NCI-H2081 treated with DMSO at 0.1 percent for 48 hours (cell line): ENCODE measurements around the gene FAM53B.

Experiments used
- DNase-seq: peaks from one replicate; lab custom pipeline; 2025; lab: John Stamatoyannopoulos, UW

Gene FAM53B

DNA sequence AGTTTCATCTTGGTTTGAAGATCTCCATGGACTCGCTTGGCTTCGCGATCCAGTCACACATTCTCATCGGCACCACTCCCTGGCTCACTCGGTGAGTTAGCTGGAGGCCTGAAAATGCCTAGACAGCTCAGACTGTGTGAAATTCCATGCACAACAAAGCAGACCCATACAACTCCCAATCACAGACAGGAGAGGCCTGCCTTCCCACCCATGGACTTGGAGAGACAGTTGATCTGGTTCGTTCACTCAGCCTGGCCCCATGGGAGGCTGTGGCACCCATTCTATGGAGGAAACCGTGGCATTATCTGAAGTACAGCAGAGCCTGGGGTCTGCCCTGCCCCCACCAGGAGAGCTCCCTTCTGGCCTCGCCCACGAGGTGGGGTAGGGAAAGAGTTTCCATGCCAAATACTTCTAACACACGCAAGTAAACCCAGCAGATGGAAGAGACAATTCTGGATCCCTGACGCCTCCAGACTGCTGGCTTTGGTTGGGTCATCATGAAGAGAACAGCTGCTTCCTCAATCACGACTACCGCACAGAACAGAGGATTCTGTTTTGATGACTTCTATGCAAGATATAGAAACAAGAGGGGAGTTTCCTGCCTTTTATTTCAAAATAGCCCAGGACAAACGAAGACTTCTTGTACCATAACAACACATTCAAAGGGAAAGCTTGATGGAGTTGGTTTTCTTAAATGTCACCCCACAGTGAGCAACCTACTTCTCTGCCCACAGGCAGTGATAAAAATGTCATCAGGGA is 15.9 kb downstream of the FAM53B start:
- no peak for DNase-seq

DNA sequence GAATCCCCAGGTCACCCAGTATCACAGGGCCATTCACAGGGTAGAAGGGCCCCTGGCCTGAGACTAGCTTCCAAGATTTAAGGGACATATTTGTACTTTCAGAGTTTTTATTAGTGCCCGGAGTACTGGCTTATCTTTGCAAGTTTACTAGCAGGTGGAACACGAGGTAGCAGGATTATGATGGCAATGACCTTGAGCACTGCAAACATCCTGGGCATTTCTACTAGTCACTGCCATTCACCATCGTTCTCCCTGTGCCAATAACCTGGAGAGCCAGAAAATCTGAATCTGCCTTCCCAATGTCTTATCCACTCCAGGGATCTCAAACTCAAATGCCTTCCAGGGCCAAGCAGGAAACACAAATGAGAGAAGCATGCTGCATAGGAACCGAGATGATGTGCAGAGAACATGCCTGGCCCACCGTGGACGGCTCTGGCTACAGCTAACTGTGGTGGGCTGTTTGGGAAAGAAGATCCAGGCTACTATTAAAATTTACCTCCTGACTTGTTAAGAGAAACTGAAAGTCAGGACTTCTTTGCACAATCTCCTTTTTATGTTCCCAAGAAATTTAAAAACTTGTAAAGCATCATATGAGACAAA is 16.7 kb downstream of the FAM53B start:
- DNase-seq, result no peak

DNA sequence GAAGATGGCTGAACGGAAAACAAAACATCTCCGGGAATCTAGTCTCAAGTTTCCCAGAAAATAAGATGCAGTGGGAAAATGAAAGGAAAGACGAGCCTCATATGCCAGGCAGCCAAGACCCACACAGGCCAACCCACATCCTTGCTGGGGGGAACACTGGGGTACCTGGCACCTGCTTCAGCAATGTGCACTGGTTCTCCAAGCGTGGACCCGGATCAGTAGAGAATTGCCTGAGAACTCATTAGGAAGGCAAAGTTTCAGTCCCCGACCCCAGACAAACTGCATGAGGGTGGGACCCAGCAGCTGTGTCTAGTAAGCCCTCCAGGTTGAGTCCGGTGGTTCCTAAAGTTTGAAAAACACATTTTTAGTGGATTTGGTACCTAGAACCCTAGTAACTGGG is 18.4 kb downstream of the FAM53B start:
- no peak for DNase-seq

DNA sequence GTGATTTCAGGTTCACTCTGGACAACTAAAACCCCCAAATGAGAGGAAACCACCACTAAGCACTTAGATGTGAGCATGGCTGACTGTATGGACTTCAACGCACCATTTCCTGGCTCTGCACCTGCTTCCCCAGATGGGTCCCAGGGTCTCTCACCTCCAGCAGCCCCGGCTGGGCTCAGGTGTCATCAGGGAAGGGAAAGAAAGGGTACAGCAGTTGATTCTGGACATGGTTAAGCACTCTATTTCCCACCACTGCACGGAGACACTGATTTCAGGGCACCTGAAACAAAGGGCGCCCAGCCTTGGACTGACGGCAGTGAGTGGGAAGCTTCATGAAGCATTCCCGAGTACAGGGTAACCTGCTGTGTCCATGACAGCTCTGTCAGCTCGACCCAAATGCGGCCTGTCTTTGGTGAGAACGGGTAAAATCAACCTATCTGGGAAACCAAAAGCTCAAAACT is 19.0 kb downstream of the FAM53B start:
- DNase-seq, result no peak

DNA sequence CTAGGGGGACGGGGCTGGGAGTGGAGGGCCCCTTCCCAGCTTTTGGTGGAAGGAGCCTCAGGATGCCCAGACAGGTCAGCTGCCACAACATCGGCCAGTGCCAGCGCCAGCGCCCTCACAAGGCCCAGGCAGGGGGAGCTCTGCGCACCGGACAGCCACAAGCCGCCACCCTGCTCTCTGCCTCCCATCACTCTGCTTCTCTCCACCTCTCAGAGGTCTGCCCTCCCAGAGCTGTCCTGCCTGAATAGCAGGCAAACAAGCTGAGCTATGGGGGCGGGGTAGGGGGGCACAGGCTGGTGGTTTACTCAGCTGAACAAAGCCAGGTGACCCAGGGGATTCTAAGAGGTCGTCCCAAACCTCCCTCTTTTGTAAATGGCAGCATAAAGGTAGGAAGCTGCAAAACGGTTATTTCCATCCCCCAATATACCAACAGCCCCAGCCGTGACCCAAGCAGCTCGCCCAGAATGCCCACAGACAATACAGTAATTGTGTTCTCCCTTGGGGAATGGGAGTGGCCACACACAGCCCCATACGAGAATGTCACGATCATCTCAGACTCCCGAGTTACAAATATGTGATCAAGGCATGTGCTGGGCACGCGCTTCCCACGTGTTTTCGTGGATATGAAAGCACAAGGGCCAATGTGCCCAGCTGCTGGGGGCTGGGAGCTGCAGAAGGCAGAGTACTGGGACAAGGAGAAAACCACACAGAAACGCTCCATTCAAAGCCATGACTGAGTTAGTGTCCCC is 19.7 kb downstream of the FAM53B start:
- no peak for DNase-seq

DNA sequence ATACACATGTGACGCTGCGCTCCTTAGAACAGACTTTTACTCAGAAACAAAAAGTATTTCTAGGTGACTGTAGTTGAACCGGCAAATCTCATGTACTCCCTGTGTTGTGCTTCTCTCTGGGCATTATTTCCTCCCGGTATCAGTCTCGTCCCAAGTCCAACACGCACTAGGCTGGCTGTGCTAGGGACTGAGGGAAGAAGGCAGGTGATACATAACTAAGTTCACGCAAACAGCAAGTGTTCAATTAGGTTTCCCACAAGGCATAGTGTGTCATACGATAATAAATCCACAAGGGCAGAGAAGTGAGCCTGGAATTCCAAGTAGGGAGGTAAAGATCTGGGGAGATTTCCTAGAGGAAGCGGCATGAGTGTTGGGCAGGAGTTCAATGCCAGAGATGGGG is 20.4 kb downstream of the FAM53B start:
- DNase-seq, result no peak

DNA sequence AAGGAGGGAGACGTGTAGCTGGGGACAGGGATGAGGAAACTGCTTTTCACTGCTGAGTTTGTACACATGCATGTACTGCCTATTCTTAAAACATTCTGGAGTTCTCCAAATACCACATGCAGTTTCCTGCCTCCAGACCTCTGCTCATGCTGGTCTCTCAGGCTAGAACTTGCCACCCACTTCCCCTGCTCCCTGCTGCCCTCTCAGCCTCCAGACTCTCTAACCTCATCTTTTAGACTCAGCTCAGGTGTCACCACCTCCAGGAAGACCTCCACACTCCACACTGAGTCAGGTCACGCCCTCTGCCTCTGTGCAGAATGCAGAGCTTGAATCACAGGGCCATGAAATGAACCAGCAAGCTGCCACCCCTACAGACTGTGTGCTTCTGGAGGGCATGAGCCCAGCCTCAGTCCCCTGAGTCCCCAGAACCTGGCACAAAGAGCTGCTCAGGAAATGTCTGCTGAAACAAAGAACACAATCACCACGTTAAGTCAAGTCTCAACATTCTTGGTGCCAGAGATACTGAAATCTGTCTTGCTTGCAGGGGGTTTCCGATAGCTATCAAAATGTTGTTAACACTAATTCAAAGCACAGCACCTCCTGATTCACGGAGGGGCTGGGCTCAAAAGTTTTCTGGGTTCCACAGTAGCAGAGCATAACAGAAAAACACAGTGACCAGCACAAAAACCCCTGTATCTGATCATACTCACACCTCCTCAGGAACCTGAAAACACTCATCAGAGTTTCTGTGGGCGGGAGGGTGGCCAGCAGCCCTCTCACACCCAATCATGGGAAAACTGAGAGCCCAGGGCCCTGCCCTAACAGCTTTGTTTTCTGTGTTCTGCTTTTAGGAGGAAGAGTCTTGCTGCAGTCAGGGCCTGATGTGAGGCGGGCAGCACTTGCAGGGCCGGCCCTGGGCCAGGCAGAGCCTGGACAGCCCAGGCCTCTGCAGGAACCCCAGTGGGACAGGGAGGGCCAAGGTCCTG is 21.1 kb downstream of the FAM53B start:
- DNase-seq, result no peak

DNA sequence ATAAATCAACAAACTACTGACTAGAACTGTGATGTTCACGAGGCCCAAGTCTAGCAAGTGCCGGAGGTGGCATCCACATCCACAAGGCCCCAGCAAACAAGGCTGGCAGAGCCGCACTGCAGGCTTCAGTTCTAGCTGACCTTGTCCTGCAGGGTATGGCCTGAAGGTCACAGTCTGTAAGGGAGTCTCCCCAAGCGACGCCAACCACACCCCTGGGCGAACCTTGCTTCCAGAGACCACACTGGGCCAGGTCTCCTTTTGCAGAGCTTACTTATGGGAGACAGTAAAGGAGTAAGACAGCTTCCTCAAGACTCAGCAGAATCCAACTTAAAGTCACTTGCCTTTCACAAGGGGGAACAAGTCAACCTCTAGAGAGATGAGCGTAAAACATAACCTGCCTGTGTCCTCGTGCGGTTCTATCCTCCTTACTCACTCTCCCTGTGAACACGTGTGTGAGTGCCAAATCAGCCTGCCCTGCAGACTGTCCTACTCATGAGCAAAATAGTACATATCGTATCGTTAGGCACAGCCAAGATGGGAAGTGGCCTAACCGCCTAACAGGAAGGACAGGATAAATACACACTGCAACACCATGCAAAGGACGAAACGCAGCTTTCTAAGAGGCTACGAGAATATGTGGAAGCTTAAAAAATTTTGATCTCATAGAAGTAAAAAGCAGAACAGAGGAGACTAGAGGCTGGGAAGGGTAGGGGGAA is 22.7 kb downstream of the FAM53B start:
- no peak for DNase-seq

DNA sequence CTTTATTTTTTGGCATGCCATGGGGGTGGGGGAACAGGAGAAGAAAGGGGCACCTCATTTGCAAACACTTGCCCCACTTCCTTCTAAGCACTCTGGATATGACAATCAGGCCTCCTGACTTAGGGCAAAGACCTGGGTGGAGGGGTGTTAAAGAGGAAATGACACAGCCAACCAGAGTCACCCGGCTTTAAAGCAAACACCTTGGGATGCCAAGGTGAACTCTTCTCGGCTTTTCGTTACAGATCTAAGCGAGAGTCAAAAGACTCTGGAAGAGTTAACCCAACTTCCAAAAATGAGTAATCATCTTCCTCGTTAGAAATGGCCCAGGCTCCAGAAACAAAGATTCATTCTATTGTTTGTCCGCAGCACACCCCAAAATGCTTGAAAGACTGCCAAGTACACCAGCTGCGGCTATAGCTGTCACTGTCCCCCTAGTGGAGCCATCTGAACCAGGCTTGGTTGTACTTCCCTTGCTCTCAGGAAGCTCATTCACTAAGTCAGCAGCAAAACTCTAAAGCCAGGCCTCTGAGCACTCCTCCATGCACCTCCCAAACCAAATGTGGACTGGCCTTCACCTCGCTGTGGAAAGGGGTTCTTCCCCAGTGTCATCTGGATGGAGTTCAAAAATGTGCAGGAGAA is 24.8 kb downstream of the FAM53B start:
- DNase-seq, result no peak

DNA sequence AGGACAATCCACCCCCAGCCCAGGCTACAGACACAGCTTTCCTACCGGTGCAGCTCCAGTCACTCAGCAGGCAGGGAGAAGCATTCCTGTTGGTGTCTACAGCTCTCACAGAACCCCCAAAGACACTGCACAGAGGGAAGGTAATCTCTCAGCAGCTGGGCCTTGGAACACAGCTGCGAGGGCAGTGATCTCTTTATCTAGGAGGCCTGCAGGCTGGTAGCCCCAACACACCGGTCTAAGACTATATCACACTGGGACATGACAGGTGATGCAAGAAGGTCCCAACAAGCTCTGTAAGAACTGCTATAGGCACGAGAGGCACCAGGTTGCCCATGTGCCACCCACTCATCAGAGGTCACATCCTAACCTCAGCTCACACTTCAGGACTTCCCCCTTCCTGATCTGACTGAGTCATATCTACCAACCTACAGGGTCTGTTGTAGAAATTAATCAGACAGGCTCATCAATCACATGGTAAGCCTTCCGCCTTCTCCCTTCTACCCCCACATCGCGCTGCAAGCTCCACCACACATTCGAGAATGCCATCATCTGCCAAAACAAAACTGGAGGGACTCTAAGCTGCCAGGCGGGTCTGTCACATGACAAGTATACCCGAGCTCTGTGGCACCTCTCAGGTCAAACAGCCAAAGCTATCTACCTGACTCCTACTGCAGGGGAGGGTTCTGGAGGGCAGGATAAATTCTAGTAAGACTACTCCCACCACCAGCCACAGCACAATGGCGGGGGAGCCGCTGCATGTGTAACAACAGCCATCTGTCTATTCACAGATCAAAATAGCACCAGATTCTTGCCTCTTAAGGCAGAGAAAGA is 26.1 kb downstream of the FAM53B start:
- DNase-seq, result no peak

DNA sequence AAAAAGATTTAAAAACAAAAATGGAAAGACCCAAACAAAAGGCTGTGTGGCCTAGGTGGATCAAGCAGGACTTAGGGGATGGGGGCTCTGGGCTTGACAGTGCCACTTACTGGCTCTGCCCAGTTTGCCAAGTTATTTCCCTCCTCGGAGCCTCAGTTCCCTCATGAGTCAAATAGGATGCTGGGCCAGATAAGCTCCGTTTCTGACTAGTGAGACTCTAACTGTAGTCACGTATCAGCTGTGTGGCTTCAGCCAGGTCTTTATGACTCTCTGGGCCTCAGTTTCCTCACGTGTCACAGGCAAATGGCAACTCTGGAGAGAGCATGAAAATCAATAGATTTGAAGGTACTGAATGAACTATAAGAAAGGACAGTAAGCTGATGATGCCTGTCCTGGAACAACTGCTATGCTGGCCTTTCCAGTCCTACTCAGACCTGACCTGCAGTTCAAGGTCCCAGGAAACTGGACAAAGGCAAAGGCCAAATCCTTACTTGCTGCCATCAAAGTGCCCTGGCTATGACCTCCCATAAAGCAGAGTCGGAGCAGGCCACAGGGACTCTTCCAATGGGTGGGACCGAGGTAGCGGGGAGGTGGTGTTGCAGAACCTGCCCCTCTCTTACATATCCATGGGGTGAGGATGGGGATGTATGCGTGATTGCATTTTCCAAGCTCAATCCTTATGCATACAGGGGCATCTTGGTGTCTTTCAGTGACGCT is 27.0 kb downstream of the FAM53B start:
- DNase-seq, result no peak

DNA sequence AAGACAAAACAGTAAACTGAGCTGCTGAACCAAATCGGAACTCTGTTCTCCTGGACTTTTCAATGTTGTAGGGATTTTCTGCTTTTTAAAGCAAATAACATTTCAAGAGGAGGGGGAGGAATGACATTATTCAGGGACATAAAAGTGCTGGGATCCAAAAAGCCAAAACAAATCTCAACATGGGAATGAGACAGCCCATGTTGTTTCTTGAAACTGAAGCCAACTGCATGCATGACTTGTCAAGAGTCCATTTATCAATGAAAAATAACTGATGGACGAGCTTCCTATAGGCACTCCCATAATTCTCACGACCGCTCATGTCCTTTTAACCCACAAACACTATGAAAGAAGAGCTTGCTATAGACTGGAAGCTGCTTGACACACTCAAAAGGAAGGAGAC is 27.8 kb downstream of the FAM53B start:
- DNase-seq, result no peak

DNA sequence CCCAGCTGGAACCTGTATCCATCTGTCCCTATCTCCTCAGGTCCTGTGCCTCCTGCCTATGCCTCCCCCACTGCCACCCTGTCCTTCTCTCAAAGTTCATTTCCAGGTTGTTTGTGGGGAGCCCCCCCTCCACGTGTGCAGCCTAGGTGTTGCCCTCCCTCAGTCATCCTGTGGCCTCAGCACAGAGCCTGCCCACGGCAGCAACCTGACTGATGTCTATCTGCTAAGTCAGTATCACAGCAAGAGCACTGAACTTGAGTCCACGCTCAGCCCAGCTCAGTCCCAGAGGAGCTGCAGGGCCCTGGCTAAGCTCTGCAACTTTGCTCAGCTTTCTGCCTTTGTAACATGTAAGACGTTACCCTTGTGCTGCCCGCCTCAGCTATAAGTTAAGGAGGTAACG is 28.7 kb downstream of the FAM53B start:
- no peak for DNase-seq

DNA sequence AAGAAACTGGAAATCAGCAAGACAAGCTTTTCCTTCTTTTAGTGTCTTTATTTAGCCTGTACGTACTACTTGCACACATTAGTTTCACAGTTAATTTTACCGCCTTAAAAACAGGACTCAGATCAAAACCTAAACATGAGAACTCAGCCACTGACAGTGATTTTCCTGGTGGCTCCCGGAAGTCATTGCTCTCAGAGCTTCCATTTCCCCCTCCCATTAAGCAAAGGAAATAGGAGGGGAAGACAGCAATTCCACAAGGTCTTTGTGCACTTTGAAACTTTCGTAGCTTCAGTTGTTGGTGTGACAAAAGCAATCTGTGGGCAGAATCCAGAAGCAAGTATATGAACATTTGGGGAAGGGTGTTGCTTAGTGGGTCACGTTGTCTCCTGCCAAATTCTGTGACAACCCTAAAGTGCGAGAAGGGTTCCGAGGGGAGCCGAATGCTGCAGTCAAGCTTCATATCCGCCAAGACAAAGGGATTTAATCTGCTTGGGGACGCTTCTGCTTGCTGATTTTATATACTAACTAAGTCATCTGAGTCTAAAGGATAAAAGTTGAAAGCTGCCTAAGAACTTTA is 30.4 kb downstream of the FAM53B start:
- DNase-seq, result no peak

DNA sequence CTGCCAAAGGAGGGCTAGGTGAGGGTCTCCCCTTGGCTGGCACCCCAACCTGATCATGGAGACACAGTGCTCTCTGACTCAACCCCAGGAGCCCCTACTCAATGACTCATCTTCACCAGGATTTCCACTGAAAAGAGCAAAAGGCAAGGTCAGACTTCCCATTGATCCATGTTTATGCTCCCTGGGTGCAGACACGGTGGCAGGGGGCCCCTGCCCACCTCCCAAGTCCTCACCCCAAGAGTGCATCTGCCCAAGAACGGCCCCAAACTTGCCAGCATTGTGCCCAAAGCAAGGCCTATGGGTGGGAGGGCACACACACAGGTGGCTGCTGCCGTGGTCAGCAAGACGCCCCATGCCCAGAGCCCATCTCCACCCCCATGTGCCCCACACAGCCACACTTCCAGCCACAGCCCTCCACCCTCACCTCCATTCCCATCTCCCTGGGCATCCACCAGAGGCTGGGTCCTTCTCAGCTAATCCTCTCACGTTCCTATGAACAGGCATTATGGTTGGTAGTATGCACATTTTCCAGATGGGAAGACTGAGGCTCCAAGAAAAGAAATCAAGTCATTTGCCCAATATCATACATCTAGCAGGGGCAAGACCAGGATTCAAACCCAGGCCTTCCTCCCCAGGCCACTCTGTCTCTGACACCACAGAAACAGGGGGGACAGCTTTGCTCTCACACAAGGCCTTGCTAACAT is 31.3 kb downstream of the FAM53B start:
- no peak for DNase-seq

DNA sequence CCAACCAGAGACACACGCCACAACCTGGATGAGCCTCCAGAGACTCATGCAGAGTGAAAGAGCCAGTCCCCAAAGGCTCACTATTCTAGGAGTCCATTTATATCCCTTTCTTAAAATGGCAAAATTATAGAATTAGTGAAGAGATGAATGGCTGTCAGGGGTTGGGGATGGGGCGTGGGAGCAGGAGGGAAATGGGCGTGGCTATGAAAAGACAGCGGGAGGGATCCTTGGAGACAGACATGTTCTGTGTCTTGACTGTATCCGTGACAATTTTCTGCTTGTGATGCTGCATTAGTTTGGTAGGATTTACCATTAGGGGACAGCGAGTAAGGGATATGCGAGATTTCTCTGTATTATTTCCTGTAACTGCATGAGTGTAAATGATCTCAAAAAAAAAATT is 33.0 kb downstream of the FAM53B start:
- DNase-seq, result no peak

DNA sequence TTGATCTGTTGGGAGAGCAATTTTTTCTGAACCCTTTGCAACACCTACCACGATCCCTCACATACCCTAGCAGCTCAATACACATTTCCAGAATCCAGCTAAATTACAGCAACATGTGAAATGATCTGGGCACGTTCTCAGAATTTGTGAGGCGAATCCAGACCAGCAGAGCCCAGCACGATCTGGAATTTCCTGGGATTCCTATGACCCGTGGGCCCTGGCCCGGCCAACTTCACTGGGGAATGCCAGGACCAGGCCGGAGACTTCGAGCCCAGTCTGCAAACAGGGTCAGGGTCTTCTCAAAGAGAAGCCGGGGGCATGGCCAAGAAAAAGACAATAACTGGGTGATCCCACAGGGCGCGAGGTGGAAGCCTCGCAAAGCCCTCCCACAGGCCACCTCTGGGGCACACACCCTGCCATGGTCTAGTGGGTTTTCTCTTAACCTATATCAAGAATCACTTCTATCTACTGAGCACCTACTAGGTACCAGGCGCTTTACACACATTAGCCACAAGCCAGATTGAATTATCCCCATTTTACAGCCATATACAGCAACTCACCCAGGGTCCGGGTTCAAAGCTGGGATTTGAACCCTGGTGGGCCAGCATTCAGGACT is 33.8 kb downstream of the FAM53B start:
- no peak for DNase-seq

DNA sequence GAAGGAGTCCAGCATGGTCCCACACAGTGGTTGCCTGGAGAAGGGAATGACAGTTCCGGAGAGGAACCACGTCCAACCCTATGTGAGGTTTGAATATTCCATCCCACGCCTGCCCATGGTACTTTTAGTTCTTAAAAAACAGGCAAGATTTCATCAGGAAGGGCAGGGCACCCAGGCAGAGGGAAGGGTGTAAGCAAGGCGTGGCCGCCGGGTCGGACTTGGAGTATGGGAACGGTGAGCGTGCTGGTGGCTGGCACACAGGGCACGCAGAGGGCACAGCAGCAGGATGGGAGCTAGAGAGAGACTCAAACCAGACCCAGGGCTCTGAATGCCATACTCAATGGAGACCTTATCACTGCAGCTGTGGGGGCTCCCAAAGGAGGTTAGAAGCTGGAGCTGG is 34.3 kb downstream of the FAM53B start:
- DNase-seq, result no peak
